ENCODE data around the gene YIF1B. TPM values are rescaled to one million over a fixed set of nuclear protein-coding genes. Genes with fewer than 3 reads are reported as not detected.

The YIF1B gene
- total RNA-seq, 1 donor from 2014 or later: 33.0 TPM

DNA sequence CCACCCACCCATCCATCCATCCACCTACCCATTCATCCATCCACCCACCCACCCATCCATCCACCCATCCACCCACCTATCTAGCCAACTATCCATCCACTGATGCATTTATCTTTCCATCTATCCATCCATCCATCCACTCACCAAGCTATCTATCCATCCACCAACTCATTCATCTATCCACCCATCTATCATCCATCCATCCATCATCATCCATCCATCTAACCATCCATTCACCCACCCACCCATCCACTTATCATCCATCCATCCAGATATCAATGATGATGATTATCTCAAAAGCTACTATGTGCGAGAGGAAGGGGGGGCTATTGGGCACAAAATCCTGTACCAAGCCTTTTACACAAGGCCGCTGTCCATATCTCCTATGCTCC, 5.5 kb downstream of the YIF1B start:
- TF ChIP-seq, protein P1, sequence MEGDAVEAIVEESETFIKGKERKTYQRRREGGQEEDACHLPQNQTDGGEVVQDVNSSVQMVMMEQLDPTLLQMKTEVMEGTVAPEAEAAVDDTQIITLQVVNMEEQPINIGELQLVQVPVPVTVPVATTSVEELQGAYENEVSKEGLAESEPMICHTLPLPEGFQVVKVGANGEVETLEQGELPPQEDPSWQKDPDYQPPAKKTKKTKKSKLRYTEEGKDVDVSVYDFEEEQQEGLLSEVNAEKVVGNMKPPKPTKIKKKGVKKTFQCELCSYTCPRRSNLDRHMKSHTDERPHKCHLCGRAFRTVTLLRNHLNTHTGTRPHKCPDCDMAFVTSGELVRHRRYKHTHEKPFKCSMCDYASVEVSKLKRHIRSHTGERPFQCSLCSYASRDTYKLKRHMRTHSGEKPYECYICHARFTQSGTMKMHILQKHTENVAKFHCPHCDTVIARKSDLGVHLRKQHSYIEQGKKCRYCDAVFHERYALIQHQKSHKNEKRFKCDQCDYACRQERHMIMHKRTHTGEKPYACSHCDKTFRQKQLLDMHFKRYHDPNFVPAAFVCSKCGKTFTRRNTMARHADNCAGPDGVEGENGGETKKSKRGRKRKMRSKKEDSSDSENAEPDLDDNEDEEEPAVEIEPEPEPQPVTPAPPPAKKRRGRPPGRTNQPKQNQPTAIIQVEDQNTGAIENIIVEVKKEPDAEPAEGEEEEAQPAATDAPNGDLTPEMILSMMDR (IDR thresholded peaks at IDR 0.05; ENCODE audit: borderline replicate concordance): no peak
- no peak for DNase-seq
- Histone ChIP-seq H3K27me3 (ENCODE audit: low read depth) (no peaks in the 10 kb centered on the region), H3K9me3 (replicated peaks) (no peaks in the 10 kb centered on the region), H3K36me3 (peaks cover 39% of the 10 kb centered on the region), H3K4me1 (peaks cover 14% of the 10 kb centered on the region), H3K4me3 (no peak overlapping the region), H3K27ac (replicated peaks) (no peak overlapping the region)
- intact Hi-C loops (cut with micrococcal nuclease): no loop called here

DNA sequence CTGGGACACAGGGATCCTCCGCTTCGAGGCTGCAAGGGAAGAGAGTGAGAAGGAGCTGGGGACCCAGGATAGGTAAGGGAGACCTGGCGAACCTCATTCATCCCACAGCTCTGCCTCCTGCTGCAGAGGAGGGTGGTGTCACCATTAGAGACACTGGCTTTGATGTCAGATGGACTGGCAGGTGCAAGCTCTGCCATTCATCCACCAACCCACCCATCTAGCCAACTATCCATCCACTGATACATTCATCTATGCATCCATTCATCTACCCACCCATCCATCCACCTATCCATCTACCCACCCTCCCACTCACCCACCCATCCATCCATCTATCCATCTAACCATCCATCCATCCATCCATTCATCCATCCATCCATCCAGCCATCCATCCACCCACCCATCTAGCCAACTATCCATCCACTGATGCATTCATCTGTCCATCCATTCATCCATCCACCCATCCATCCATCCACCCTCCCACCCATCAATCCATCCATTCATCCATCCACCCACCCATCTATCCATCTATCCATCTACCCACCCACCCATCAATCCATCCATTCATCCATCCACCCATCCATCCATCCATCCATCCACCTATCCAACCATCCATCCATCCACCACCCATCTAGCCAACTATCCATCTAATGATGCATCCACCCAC, 6.0 kb downstream of the YIF1B start:
- Histone ChIP-seq H3K9me3 (replicated peaks) (no peaks in the 10 kb centered on the region), H3K27ac (replicated peaks) (no peak overlapping the region), H3K4me1 (peaks cover 10% of the 10 kb centered on the region), H3K36me3 (peaks cover 44% of the 10 kb centered on the region), H3K4me3 (no peak overlapping the region), H3K27me3 (ENCODE audit: low read depth) (no peaks in the 10 kb centered on the region)
- intact Hi-C loops (cut with micrococcal nuclease): no loop called here
- DNase-seq: no peak
- TF ChIP-seq, protein P1 (IDR thresholded peaks at IDR 0.05; ENCODE audit: borderline replicate concordance): no peak

DNA sequence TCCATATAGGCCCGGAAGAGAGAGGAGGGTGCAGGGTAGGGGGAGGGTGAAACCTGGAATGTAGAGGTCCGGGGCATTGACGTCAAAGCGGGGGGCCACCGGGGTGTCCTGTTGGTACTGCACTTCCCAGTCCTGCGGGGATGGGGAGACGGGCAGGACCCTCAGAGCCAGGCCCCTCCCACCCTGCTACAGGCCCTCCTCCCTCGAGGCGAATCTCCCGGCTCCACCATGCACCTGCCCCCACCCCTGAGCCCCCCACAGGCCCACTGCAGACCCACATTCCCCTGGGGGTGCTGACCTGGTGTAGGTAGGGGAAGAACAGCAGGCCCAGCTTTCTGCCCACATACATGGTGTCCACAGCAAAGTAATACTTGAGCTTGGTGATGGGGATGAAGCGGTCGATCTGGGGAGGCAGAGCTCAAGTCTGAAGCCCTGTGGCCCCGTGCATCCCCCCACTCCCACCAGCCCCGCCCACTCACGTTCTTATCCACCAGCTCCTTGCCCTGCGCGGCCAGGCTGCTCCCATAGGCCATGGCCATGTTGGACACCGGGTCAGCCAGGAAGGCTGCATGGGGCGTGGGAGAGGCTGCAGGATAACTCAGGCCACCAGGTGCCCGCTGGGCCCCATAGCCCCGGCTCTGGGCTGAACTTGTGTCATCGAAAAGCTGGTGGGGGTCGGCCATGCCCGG, 6.7 kb downstream of the YIF1B start:
- TF ChIP-seq, protein P1 (IDR thresholded peaks at IDR 0.05; ENCODE audit: borderline replicate concordance): no peak
- no peaks in the 10 kb centered on the region for H3K9me3 ChIP-seq (replicated peaks)
- H3K27ac ChIP-seq (replicated peaks): no peak overlapping the region
- H3K27me3 ChIP-seq (ENCODE audit: low read depth): no peaks in the 10 kb centered on the region
- intact Hi-C loops (cut with micrococcal nuclease): no loop called here
- DNase-seq: no peak
- no peak overlapping the region for H3K4me3 ChIP-seq
- peaks cover 12% of the 10 kb centered on the region for H3K4me1 ChIP-seq
- peaks cover 44% of the 10 kb centered on the region for H3K36me3 ChIP-seq

DNA sequence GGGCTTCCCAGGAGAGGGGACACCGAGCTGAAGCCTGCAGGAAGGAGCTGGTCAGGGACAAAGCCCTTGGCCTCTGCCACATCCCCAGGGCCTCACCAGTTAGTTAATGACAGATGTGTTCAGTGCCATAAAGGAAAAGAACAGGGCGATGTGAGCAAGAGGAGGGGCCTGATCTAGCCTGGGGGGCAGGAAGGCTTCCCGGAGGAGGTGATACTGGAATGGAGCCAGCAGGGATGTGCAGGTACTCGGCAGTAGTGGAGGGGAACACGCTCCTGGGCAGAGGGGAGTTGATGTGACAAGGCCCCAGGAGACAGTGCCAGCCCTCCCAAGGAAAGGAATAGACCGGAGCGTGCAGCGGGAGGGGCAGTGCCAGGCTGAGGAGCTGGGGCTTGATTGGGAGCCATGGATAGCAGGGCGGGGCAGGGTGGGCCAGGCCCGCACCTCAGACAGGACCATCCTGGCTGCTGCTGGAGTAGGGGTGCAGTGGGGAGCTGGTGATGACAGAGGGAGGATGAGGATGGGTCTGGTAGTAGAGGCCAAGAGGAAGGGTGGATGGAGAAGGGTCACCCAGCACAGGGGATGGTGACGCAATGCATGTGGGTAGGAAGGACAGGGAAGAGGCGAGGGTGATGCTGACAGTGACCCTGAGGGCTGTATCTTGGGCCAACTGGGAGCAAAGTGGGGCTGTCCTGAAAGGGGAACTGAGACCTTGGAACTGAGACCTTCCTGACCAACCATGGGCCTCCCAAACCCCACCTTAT, 7.6 kb downstream of the YIF1B start:
- Histone ChIP-seq H3K4me1 (peaks cover 13% of the 10 kb centered on the region), H3K36me3 (peaks cover 44% of the 10 kb centered on the region), H3K9me3 (replicated peaks) (no peaks in the 10 kb centered on the region), H3K4me3 (no peak overlapping the region), H3K27me3 (ENCODE audit: low read depth) (no peaks in the 10 kb centered on the region), H3K27ac (replicated peaks) (no peak overlapping the region)
- intact Hi-C loops (cut with micrococcal nuclease): no loop called here
- TF ChIP-seq, protein P1 (IDR thresholded peaks at IDR 0.05; ENCODE audit: borderline replicate concordance): no peak
- DNase-seq: no peak

DNA sequence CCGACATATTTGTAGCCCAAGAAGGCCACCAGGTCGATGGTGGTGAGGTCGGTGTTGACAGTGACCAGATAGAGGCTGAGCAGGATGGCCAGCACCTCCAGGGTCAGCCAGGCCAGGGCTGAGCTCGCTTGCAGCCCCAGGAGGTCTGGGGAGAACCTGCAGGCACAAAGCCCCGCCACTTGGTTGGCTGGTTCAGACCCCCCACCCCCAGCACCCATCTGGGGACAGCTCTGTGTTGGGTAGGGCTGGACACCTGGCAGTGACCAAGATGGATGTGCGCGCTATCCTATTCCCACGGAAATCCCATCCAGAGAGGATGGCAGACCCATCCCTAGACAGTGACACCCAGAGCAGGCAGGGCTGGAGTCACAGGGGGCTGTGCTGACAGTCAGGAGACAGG, 8.2 kb downstream of the YIF1B start:
- DNase-seq: no peak
- intact Hi-C loops (cut with micrococcal nuclease): no loop called here
- no peak overlapping the region for H3K27ac ChIP-seq (replicated peaks)
- H3K9me3 ChIP-seq (replicated peaks): no peaks in the 10 kb centered on the region
- peaks cover 13% of the 10 kb centered on the region for H3K4me1 ChIP-seq
- no peak overlapping the region for H3K4me3 ChIP-seq
- H3K36me3 ChIP-seq: peaks cover 44% of the 10 kb centered on the region
- no peaks in the 10 kb centered on the region for H3K27me3 ChIP-seq (ENCODE audit: low read depth)
- TF ChIP-seq, protein P1 (IDR thresholded peaks at IDR 0.05; ENCODE audit: borderline replicate concordance): no peak
